ENCODE measurements around the gene LRRC36. TPM values are rescaled to one million over a fixed set of nuclear protein-coding genes. Genes with fewer than 3 reads are reported as not detected.

The LRRC36 gene
- total and polyA plus RNA-seq, 2 of the 13 experiments (the other 11 are each of a cell fraction or from before 2014, with no cell fraction given) = 0.12 to 0.15 TPM

- TF ChIP-seq ARID4A (CRISPR knock-in tag; IDR thresholded peaks at IDR 0.05; ENCODE audit: borderline replicate concordance) (peak; percentile 73), ZSCAN5A (CRISPR knock-in tag; IDR thresholded peaks at IDR 0.05; ENCODE audit: borderline replicate concordance) (0 out of 2 replicates have a peak, but pooled peaks have one; percentile 43), KMT2B (CRISPR knock-in tag; IDR thresholded peaks at IDR 0.05) (no peak), ISX (CRISPR knock-in tag; conservative IDR thresholded peaks at IDR 0.05) (no peak), EP300 (IDR thresholded peaks at IDR 0.05; ENCODE audit: low read depth in 2 of 2, low read length in 2 of 2) (0 out of 4 replicates have a peak, but pooled peaks of 1 of the 2 experiments have one; percentile 9), EP300 (CRISPR knock-in tag; IDR thresholded peaks at IDR 0.05; ENCODE audit: borderline replicate concordance) (0 out of 2 replicates have a peak, but pooled peaks have one; percentile 9), ZEB1 (IDR thresholded peaks at IDR 0.05; ENCODE audit: insufficient replicate concordance, low read depth) (no peak), ZNF354B (CRISPR knock-in tag; IDR thresholded peaks at IDR 0.05) (no peak), ZBTB20 (CRISPR knock-in tag; IDR thresholded peaks at IDR 0.05; ENCODE audit: borderline replicate concordance, low read depth) (no peak), KLF9 (CRISPR knock-in tag; IDR thresholded peaks at IDR 0.05; ENCODE audit: low read depth) (no peak), NPAS2 (CRISPR knock-in tag; IDR thresholded peaks at IDR 0.05; ENCODE audit: borderline replicate concordance) (no peak), ZNF563 (CRISPR knock-in tag; IDR thresholded peaks at IDR 0.05) (peak; percentile 95), ZFY (CRISPR knock-in tag; IDR thresholded peaks at IDR 0.05) (peak; percentile 82; the same call in 1 of the 2 replicates)
- TF ChIP-seq, protein P1, sequence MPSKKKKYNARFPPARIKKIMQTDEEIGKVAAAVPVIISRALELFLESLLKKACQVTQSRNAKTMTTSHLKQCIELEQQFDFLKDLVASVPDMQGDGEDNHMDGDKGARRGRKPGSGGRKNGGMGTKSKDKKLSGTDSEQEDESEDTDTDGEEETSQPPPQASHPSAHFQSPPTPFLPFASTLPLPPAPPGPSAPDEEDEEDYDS (CRISPR knock-in tag; IDR thresholded peaks at IDR 0.05) = no peak
- TF ChIP-seq, protein P2, sequence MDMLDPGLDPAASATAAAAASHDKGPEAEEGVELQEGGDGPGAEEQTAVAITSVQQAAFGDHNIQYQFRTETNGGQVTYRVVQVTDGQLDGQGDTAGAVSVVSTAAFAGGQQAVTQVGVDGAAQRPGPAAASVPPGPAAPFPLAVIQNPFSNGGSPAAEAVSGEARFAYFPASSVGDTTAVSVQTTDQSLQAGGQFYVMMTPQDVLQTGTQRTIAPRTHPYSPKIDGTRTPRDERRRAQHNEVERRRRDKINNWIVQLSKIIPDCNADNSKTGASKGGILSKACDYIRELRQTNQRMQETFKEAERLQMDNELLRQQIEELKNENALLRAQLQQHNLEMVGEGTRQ (IDR thresholded peaks at IDR 0.05; ENCODE audit: low read depth, low read length) = no peak
- TF ChIP-seq, protein P2 (CRISPR knock-in tag; IDR thresholded peaks at IDR 0.05; ENCODE audit: borderline replicate concordance) = no peak; the same call in 1 of the 2 replicates
- TF ChIP-seq, protein P3, sequence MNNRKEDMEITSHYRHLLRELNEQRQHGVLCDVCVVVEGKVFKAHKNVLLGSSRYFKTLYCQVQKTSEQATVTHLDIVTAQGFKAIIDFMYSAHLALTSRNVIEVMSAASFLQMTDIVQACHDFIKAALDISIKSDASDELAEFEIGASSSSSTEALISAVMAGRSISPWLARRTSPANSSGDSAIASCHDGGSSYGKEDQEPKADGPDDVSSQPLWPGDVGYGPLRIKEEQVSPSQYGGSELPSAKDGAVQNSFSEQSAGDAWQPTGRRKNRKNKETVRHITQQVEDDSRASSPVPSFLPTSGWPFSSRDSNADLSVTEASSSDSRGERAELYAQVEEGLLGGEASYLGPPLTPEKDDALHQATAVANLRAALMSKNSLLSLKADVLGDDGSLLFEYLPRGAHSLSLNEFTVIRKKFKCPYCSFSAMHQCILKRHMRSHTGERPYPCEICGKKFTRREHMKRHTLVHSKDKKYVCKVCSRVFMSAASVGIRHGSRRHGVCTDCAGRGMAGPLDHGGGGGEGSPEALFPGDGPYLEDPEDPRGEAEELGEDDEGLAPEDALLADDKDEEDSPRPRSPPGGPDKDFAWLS (CRISPR knock-in tag; IDR thresholded peaks at IDR 0.05; ENCODE audit: borderline replicate concordance) = no peak
Measured at GRCh38 chr16:67430504-67430976, 103.9 kb downstream of the LRRC36 start (continued).
